A673 (cell line): ENCODE results near the gene CXCL9. TPM values are rescaled to one million over a fixed set of nuclear protein-coding genes. Genes with fewer than 3 reads are reported as not detected.
"Not testable (repeated sequence)": the region's sequence is repeated elsewhere in the genome, so short reads cannot be mapped to it uniquely, and the experiment has no call there.

Experiments used
- BruUV-seq: library from RNA; stranded (reverse); fragments of 400-500 nt; replicated peaks from 2 replicates; lab custom pipeline; 2021; lab: Mats Ljungman, UMichigan
- CTCF ChIA-PET: fragments of 300-600 bp; sonication (Branson Sonifier 250); formaldehyde crosslinking; loops from one replicate; lab custom pipeline; 2022; ENCODE audit warnings: antibody characterized with exemption; lab: Charles Lee
- POLR2A ChIA-PET: fragments of 300-600 bp; sonication (Branson Sonifier 250); formaldehyde crosslinking; loops from one replicate; lab custom pipeline; 2022; ENCODE audit warnings: antibody characterized with exemption; ENCODE audit not compliant: low non-redundant PET; lab: Charles Lee
- DNase-seq: peaks from one replicate; pipeline ENCODE4 v3.0.0-alpha.2; 2015; ENCODE audit warnings: low spot score
- H3K27ac ChIP-seq: fragments of 200-600 bp; sonication (generic); 2 replicates; pipeline ENCODE4 v1.5.1; 2016; ENCODE audit warnings: mixed run types, low read depth, mild to moderate bottlenecking, mixed read lengths, antibody characterized with exemption, low read length; ENCODE audit not compliant: poor library complexity, severe bottlenecking
- H3K27me3 ChIP-seq: fragments of 200-600 bp; sonication (generic); replicated peaks from 2 replicates; pipeline ENCODE4 v1.6.1; 2017; ENCODE audit warnings: mixed run types, low read depth, mild to moderate bottlenecking, mixed read lengths, antibody characterized with exemption, low read length; ENCODE audit not compliant: insufficient read depth, poor library complexity
- H3K36me3 ChIP-seq: fragments of 200-600 bp; sonication (generic); 2 replicates; pipeline ENCODE4 v1.6.1; 2016; ENCODE audit warnings: mixed run types, mild to moderate bottlenecking, mixed read lengths, antibody characterized with exemption, low read length; ENCODE audit not compliant: insufficient read depth, poor library complexity, severe bottlenecking
- H3K4me1 ChIP-seq: fragments of 200-600 bp; sonication (generic); 2 replicates; pipeline ENCODE4 v1.6.1; 2017; ENCODE audit warnings: mixed run types, mild to moderate bottlenecking, mixed read lengths, antibody characterized with exemption, low read length; ENCODE audit not compliant: insufficient read depth, poor library complexity, severe bottlenecking
- H3K4me3 ChIP-seq: fragments of 200-600 bp; sonication (generic); 2 replicates; pipeline ENCODE4 v1.5.1; 2016; ENCODE audit warnings: low read depth, mixed run types, mild to moderate bottlenecking, mixed read lengths, low read length; ENCODE audit not compliant: poor library complexity, severe bottlenecking
- H3K9me3 ChIP-seq: fragments of 200-600 bp; sonication (generic); 2 replicates; pipeline ENCODE4 v1.6.1; 2016; ENCODE audit warnings: mixed run types, low read depth, mild to moderate bottlenecking, mixed read lengths, antibody characterized with exemption, low read length; ENCODE audit not compliant: poor library complexity, severe bottlenecking
- CTCF ChIP-seq: fragments of 300-800, 200-600 bp; sonication (generic); conservative IDR thresholded peaks from 2 replicates; pipeline ENCODE4 v1.5.1; 2017; ENCODE audit warnings: low read depth, mild to moderate bottlenecking, antibody characterized with exemption, low read length, moderate library complexity, mixed read lengths
- EZH2 ChIP-seq: fragments of 200-600 bp; sonication (generic); IDR thresholded peaks from 2 replicates; pipeline ENCODE4 v1.6.1; 2017; ENCODE audit warnings: borderline replicate concordance, low read depth, mild to moderate bottlenecking, mixed read lengths, antibody characterized with exemption, low read length; ENCODE audit not compliant: poor library complexity, severe bottlenecking
- intact Hi-C: fragments of 100-400 bp; cut with micrococcal nuclease; formaldehyde crosslinking; loops from one replicate; pipeline ENCODE4 v1.10.0; 2022; ENCODE audit not compliant: unreplicated experiment
- total RNA-seq: library from RNA; stranded (reverse); gene quantifications from 2 replicates; pipeline ENCODE4 v1.2.3, GENCODE V29; 2021

The CXCL9 gene
- total RNA-seq, 1 experiment from 2014 or later: not detected

DNA sequence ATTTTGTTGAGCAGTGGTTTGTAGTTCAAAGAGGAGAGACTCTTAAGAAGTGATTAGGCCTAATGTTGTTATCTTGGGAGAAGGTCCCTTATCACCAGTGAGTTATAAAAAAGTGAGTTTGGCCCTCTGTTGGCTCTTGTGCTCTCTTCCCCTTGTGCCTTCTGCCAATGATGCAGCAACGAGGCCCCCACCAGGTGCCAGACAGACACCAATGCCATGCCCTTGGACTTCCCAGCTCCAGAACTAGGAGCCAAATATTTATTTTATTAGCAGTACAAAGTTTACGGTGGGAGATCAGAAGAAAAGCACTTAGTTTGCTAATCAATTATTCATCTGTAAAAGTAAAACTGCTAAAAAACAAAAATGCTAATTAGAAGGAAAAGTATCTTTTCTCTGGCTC lies 43.8 kb downstream of the CXCL9 start:
- H3K4me3 ChIP-seq: no peak overlapping the region
- no peak for DNase-seq
- no peak for TF ChIP-seq CTCF
- TF ChIP-seq EZH2: no peak
- CTCF ChIA-PET: no interaction called here
- POLR2A ChIA-PET: no interaction called here
- no peak overlapping the region for H3K27ac ChIP-seq
- no peaks in the 10 kb centered on the region for H3K9me3 ChIP-seq
- no peaks in the 10 kb centered on the region for H3K4me1 ChIP-seq
- no peaks in the 10 kb centered on the region for H3K27me3 ChIP-seq
- intact Hi-C loops: no loop called here
- H3K36me3 ChIP-seq: peaks cover 7% of the 10 kb centered on the region
- BruUV-seq: no TSS peak

DNA sequence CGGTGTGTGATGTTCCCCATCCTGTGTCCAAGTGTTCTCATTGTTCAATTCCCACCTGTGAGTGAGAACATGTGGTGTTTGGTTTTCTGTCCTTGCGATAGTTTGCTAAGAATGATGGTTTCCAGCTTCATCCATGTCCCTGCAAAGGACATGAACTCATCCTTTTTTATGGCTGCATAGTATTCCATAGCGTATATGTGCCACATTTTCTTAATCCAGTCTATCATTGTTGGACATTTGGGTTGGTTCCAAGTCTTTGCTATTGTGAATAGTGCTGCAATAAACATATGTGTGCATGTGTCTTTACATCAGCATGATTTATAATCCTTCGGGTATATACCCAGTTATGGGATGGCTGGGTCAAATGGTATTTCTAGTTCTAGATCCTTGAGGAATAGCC lies 45.2 kb downstream of the CXCL9 start:
- H3K4me1 ChIP-seq, H3K9me3 ChIP-seq, DNase-seq, BruUV-seq, POLR2A ChIA-PET, intact Hi-C loops, CTCF ChIA-PET, H3K4me3 ChIP-seq, H3K27ac ChIP-seq, H3K27me3 ChIP-seq: not testable (repeated sequence)
- peaks cover 10% of the 10 kb centered on the region for H3K36me3 ChIP-seq

- CTCF ChIA-PET, intact Hi-C loops, H3K27ac ChIP-seq, H3K4me1 ChIP-seq, H3K4me3 ChIP-seq, POLR2A ChIA-PET, BruUV-seq, H3K9me3 ChIP-seq, H3K27me3 ChIP-seq, DNase-seq: not testable (repeated sequence)
- peaks cover 12% of the 10 kb centered on the region for H3K36me3 ChIP-seq
Observed at GRCh38 chr4:75958546-75958945, 48.8 kb downstream of the CXCL9 start.

DNA sequence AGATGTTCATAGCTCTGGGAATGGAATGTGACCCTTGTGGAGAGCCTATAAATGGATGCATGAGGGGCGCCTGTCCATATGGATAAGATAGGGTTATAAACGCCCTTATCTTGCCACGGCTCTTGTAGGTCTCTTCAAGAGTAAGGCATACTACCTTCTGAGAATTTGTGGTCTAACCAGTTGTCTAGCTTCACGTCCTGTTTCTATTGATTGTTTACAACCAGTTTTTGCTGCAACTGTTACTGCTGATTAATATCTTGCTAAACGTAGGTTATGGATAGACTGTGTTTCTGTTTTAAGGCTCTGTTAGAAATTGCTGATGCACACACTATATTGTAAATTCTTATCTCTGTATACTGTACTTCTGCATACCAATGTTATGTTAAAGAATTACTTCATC lies 52.5 kb downstream of the CXCL9 start:
- H3K27ac ChIP-seq, CTCF ChIA-PET, H3K9me3 ChIP-seq, H3K4me3 ChIP-seq, POLR2A ChIA-PET, intact Hi-C loops, DNase-seq, H3K27me3 ChIP-seq, H3K4me1 ChIP-seq, BruUV-seq: not testable (repeated sequence)
- peaks cover 19% of the 10 kb centered on the region for H3K36me3 ChIP-seq

DNA sequence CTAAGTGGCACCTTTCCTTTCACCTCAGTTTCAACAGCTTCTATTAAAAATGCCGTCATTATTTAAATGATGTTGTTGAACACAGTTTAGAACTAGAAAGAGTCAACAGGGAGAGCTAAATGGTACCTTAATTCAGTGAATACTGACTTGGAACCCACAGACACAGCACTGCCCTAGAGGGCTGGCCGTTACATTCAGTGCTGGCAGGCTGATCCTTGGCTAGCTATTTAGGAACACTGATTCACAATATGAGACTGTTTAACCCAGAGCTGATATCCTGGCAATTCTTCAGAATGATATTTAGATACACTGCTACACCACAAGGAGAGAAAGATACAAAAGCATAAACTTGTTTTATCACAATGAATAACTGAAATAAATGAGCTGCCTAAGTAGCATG lies 53.8 kb downstream of the CXCL9 start:
- Histone ChIP-seq H3K27ac (no peak overlapping the region), H3K27me3 (no peaks in the 10 kb centered on the region), H3K4me3 (no peak overlapping the region), H3K4me1 (no peaks in the 10 kb centered on the region), H3K9me3 (no peaks in the 10 kb centered on the region), H3K36me3 (peaks cover 21% of the 10 kb centered on the region)
- DNase-seq: no peak
- BruUV-seq: no TSS peak
- intact Hi-C loops: no loop called here
- ChIA-PET CTCF (no interaction called here), POLR2A (no interaction called here)
- no peak for TF ChIP-seq CTCF
